Activated CD4-positive, alpha-beta T cell treated with anti-CD3 and anti-CD28 coated beads for 36 hours (primary cell): ENCODE results near the gene ABCC8. TPM values are rescaled to one million over a fixed set of nuclear protein-coding genes. Genes with fewer than 3 reads are reported as not detected.

Experiments
- ATAC-seq: fragments of 200-7000 bp; cut with Tn5 transposase; one replicate; pipeline ENCODE4 v1.10.0; 2021; ENCODE audit warnings: mild to moderate bottlenecking, moderate library complexity
- CTCF ChIA-PET: fragments of 350-600 bp; sonication (Branson Sonifier 250); formaldehyde crosslinking; loops from one replicate; lab custom pipeline; 2021; ENCODE audit warnings: antibody characterized with exemption; lab: Charles Lee
- POLR2A ChIA-PET: fragments of 350-600 bp; sonication (Branson Sonifier 250); formaldehyde crosslinking; loops from one replicate; lab custom pipeline; 2021; ENCODE audit warnings: antibody characterized with exemption, inconsistent platforms; lab: Charles Lee
- DNase-seq: peaks from one replicate; pipeline ENCODE4 v3.0.0-alpha.2; 2020
- H3K27ac Mint-ChIP-seq: one replicate; pipeline ENCODE4 v1.8.0; 2021; ENCODE audit warnings: mixed read lengths
- H3K27me3 Mint-ChIP-seq: one replicate; pipeline ENCODE4 v1.8.0; 2021; ENCODE audit warnings: mixed read lengths
- H3K36me3 Mint-ChIP-seq: one replicate; pipeline ENCODE4 v1.8.0; 2021; ENCODE audit warnings: low read depth, mixed read lengths
- H3K4me1 Mint-ChIP-seq: one replicate; pipeline ENCODE4 v1.8.0; 2021; ENCODE audit warnings: mixed read lengths
- H3K4me3 Mint-ChIP-seq: one replicate; pipeline ENCODE4 v1.8.0; 2021; ENCODE audit warnings: mild to moderate bottlenecking, moderate library complexity, mixed read lengths
- H3K9me3 Mint-ChIP-seq: one replicate; pipeline ENCODE4 v1.8.0; 2021; ENCODE audit warnings: low read depth, mixed read lengths
- intact Hi-C, 2 experiments: fragments of 100-400 bp; cut with DNase I in 1 of 2; cut with micrococcal nuclease in 1 of 2; formaldehyde crosslinking; loops; one replicate each; pipeline versions ENCODE4 v1.14.2 to v1.15.1; 2022 to 2024; cut with DNase I, micrococcal nuclease
- total RNA-seq, 2 experiments: library from RNA; stranded (reverse); gene quantifications; one replicate each; pipeline ENCODE4 v1.2.3, GENCODE V29; 2021

Gene ABCC8
- total RNA-seq, 2 experiments from 2014 or later: not detected

GRCh38 chr11:17385492-17385891 lies 91.2 kb downstream of the ABCC8 start:
- Mint-ChIP-seq H3K4me3 (no peak overlapping the region), H3K4me1 (peaks cover 3% of the 10 kb centered on the region), H3K36me3 (no peaks in the 10 kb centered on the region), H3K9me3 (no peaks in the 10 kb centered on the region), H3K27ac (no peak overlapping the region), H3K27me3 (peaks cover 8% of the 10 kb centered on the region)
- ATAC-seq: no peak
- no peak for DNase-seq
- POLR2A ChIA-PET: no interaction called here
- CTCF ChIA-PET: interaction anchor here (0.9 to 6.0 kb wide), 11 partner anchors 9 to 155 kb away, joined by 3 to 99 read pairs (median 8); no protein-coding TSS in a partner anchor
- intact Hi-C loops: loop anchor here in 1 of 2 experiments (10.0 kb wide), 1 partner anchor 589 kb away; no protein-coding TSS in a partner anchor

GRCh38 chr11:17384002-17384511 lies 92.6 kb downstream of the ABCC8 start:
- intact Hi-C loops: loop anchor here (1.0 to 10.0 kb wide), 5 partner anchors 120 to 591 kb away; no protein-coding TSS in a partner anchor
- peak; percentile 64 for ATAC-seq
- ChIA-PET CTCF (interaction anchor here (0.5 to 6.0 kb wide), 33 partner anchors 9 to 308 kb away, joined by 3 to 99 read pairs (median 5); partner anchors contain the start of gene PIK3C2A), POLR2A (interaction anchor here (0.6 kb wide), 1 partner anchor 221 kb away, joined by 7 read pairs; no protein-coding TSS in a partner anchor)
- Mint-ChIP-seq H3K36me3 (no peaks in the 10 kb centered on the region), H3K27me3 (peaks cover 8% of the 10 kb centered on the region), H3K4me1 (no peaks in the 10 kb centered on the region), H3K9me3 (no peaks in the 10 kb centered on the region), H3K27ac (no peak overlapping the region), H3K4me3 (no peak overlapping the region)
- peak; percentile 90 for DNase-seq

- H3K36me3 Mint-ChIP-seq: no peaks in the 10 kb centered on the region
Observed at GRCh38 chr11:17383461-17383860, 93.2 kb downstream of the ABCC8 start.

GRCh38 chr11:17382046-17382728 lies 94.5 kb downstream of the ABCC8 start:
- Mint-ChIP-seq H3K4me1 (no peaks in the 10 kb centered on the region), H3K9me3 (no peaks in the 10 kb centered on the region), H3K36me3 (no peaks in the 10 kb centered on the region), H3K27ac (no peak overlapping the region), H3K27me3 (peaks cover 2% of the 10 kb centered on the region), H3K4me3 (no peak overlapping the region)
- DNase-seq (no peak), ATAC-seq (no peak)
- intact Hi-C loops: loop anchor here (5.0 to 10.0 kb wide), 2 partner anchors 145 to 593 kb away; no protein-coding TSS in a partner anchor
- ChIA-PET POLR2A (no interaction called here), CTCF (interaction anchor here (0.7 to 6.0 kb wide), 10 partner anchors 10 to 152 kb away, joined by 3 to 99 read pairs (median 6); no protein-coding TSS in a partner anchor)

More at GRCh38 chr11:17383461-17383860, 93.2 kb downstream of the ABCC8 start:
- H3K27ac Mint-ChIP-seq: no peak overlapping the region
- H3K4me1 Mint-ChIP-seq: no peaks in the 10 kb centered on the region
- peaks cover 6% of the 10 kb centered on the region for H3K27me3 Mint-ChIP-seq
- ATAC-seq (no peak), DNase-seq (no peak)
- CTCF ChIA-PET: interaction anchor here (0.7 to 6.0 kb wide), 21 partner anchors 8 to 281 kb away, joined by 3 to 99 read pairs (median 6); partner anchors contain the start of gene PIK3C2A
- intact Hi-C loops: loop anchor here (5.0 to 10.0 kb wide), 2 partner anchors 144 to 591 kb away; no protein-coding TSS in a partner anchor
- POLR2A ChIA-PET: interaction anchor here (0.6 kb wide), 1 partner anchor 220 kb away, joined by 7 read pairs; no protein-coding TSS in a partner anchor
- no peaks in the 10 kb centered on the region for H3K9me3 Mint-ChIP-seq
- H3K4me3 Mint-ChIP-seq: no peak overlapping the region

GRCh38 chr11:17381156-17381555 lies 95.5 kb downstream of the ABCC8 start:
- ChIA-PET POLR2A (no interaction called here), CTCF (interaction anchor here (1.2 to 6.0 kb wide), 3 partner anchors 16 to 147 kb away, joined by 4 to 99 read pairs (median 7); no protein-coding TSS in a partner anchor)
- Mint-ChIP-seq H3K4me1 (no peaks in the 10 kb centered on the region), H3K27me3 (peaks cover 2% of the 10 kb centered on the region), H3K36me3 (no peaks in the 10 kb centered on the region), H3K9me3 (no peaks in the 10 kb centered on the region), H3K27ac (no peak overlapping the region), H3K4me3 (no peak overlapping the region)
- ATAC-seq: no peak
- intact Hi-C loops: loop anchor here (5.0 to 10.0 kb wide), 2 partner anchors 146 to 594 kb away; no protein-coding TSS in a partner anchor
- DNase-seq: no peak

GRCh38 chr11:17379383-17380180 lies 97.1 kb downstream of the ABCC8 start:
- H3K9me3 Mint-ChIP-seq: no peaks in the 10 kb centered on the region
- ChIA-PET CTCF (interaction anchor here (0.6 to 6.0 kb wide), 8 partner anchors 9 to 184 kb away, joined by 3 to 99 read pairs (median 3); partner anchors contain the start of gene KCNJ11), POLR2A (interaction anchor here (0.5 kb wide), 1 partner anchor 153 kb away, joined by 4 read pairs; no protein-coding TSS in a partner anchor)
- H3K27me3 Mint-ChIP-seq: peaks cover 2% of the 10 kb centered on the region
- intact Hi-C loops: loop anchor here (5.0 to 10.0 kb wide), 2 partner anchors 148 to 595 kb away; no protein-coding TSS in a partner anchor
- DNase-seq (no peak), ATAC-seq (no peak)
- no peaks in the 10 kb centered on the region for H3K4me1 Mint-ChIP-seq
- no peak overlapping the region for H3K4me3 Mint-ChIP-seq
- no peak overlapping the region for H3K27ac Mint-ChIP-seq
- H3K36me3 Mint-ChIP-seq: no peaks in the 10 kb centered on the region

- H3K27me3 Mint-ChIP-seq: no peaks in the 10 kb centered on the region
- H3K9me3 Mint-ChIP-seq: no peaks in the 10 kb centered on the region
- H3K27ac Mint-ChIP-seq: no peak overlapping the region
- ChIA-PET CTCF (interaction anchor here (1.0 to 1.2 kb wide), 3 partner anchors 10 to 183 kb away, joined by 3 read pairs; partner anchors contain the start of gene KCNJ11), POLR2A (no interaction called here)
- no peak for DNase-seq
- peaks cover 1% of the 10 kb centered on the region for H3K36me3 Mint-ChIP-seq
- H3K4me1 Mint-ChIP-seq: no peaks in the 10 kb centered on the region
- intact Hi-C loops: no loop called here
- H3K4me3 Mint-ChIP-seq: no peak overlapping the region
- no peak for ATAC-seq
Observed at GRCh38 chr11:17378655-17379054, 98.0 kb downstream of the ABCC8 start.

- Mint-ChIP-seq H3K27ac (no peak overlapping the region), H3K27me3 (no peaks in the 10 kb centered on the region), H3K4me3 (no peak overlapping the region), H3K9me3 (peaks cover 13% of the 10 kb centered on the region), H3K36me3 (peaks cover 23% of the 10 kb centered on the region), H3K4me1 (no peaks in the 10 kb centered on the region)
- ATAC-seq (no peak), DNase-seq (no peak)
- ChIA-PET POLR2A (no interaction called here), CTCF (interaction anchor here (0.7 to 1.0 kb wide), 2 partner anchors 9 to 10 kb away, joined by 3 read pairs; no protein-coding TSS in a partner anchor)
- intact Hi-C loops: no loop called here
Observed at GRCh38 chr11:17376493-17376892, 100.2 kb downstream of the ABCC8 start.

- intact Hi-C loops: no loop called here
- CTCF ChIA-PET: interaction anchor here (0.8 to 1.5 kb wide), 3 partner anchors 8 to 83 kb away, joined by 3 to 7 read pairs (median 3); no protein-coding TSS in a partner anchor
- no peak overlapping the region for H3K27ac Mint-ChIP-seq
- H3K9me3 Mint-ChIP-seq: peaks cover 22% of the 10 kb centered on the region
- H3K36me3 Mint-ChIP-seq: peaks cover 32% of the 10 kb centered on the region
- no peak overlapping the region for H3K4me3 Mint-ChIP-seq
- no peak for ATAC-seq
- no peaks in the 10 kb centered on the region for H3K4me1 Mint-ChIP-seq
- POLR2A ChIA-PET: no interaction called here
- no peak for DNase-seq
- H3K27me3 Mint-ChIP-seq: no peaks in the 10 kb centered on the region
Observed at GRCh38 chr11:17375547-17375946, 101.1 kb downstream of the ABCC8 start.

GRCh38 chr11:17371614-17372013 lies 105.0 kb downstream of the ABCC8 start:
- no peaks in the 10 kb centered on the region for H3K4me1 Mint-ChIP-seq
- H3K36me3 Mint-ChIP-seq: peaks cover 56% of the 10 kb centered on the region
- DNase-seq: no peak
- no peak for ATAC-seq
- intact Hi-C loops: no loop called here
- POLR2A ChIA-PET: interaction anchor here (0.6 kb wide), 1 partner anchor 9 kb away, joined by 4 read pairs; no protein-coding TSS in a partner anchor
- CTCF ChIA-PET: no interaction called here
- H3K27me3 Mint-ChIP-seq: no peaks in the 10 kb centered on the region
- H3K9me3 Mint-ChIP-seq: peaks cover 33% of the 10 kb centered on the region
- H3K27ac Mint-ChIP-seq: no peak overlapping the region
- H3K4me3 Mint-ChIP-seq: no peak overlapping the region
